ENCODE data around the gene USP48. TPM values are rescaled to one million over a fixed set of nuclear protein-coding genes. Genes with fewer than 3 reads are reported as not detected.

The USP48 gene
- total RNA-seq, 4 donors from 2014 or later, result 23.1 to 92.5 (median 64.4) TPM

- no peak for DNase-seq
- Histone ChIP-seq H3K4me1 (peaks cover 0 to 10% of the 10 kb centered on the region in 2 donors), H3K36me3 (no peaks in the 10 kb centered on the region), H3K27me3 (no peaks in the 10 kb centered on the region), H3K4me3 (no peak overlapping the region), H3K9me3 (no peaks in the 10 kb centered on the region), H3K27ac (no peak overlapping the region)
- TF ChIP-seq CTCF (IDR thresholded peaks at IDR 0.05), result no peak
- TF ChIP-seq POLR2A (IDR thresholded peaks at IDR 0.05), result no peak
- intact Hi-C loops (cut with DNase I; ENCODE audit: low total_unique reads), result no loop called here
Observed at GRCh38 chr1:21655259-21655658, 127.7 kb downstream of the USP48 start.

GRCh38 chr1:21654209-21654608 lies 128.7 kb downstream of the USP48 start:
- TF ChIP-seq POLR2A (IDR thresholded peaks at IDR 0.05), result no peak
- no peak overlapping the region for H3K27ac ChIP-seq
- peaks cover 0 to 10% of the 10 kb centered on the region in 2 donors for H3K4me1 ChIP-seq
- DNase-seq, result no peak
- H3K36me3 ChIP-seq, result no peaks in the 10 kb centered on the region
- H3K4me3 ChIP-seq, result no peak overlapping the region
- H3K9me3 ChIP-seq, result no peaks in the 10 kb centered on the region
- intact Hi-C loops (cut with DNase I; ENCODE audit: low total_unique reads), result no loop called here
- no peaks in the 10 kb centered on the region for H3K27me3 ChIP-seq

- Histone ChIP-seq H3K4me1 (peaks cover 0 to 10% of the 10 kb centered on the region in 2 donors), H3K36me3 (no peaks in the 10 kb centered on the region)
- intact Hi-C loops (cut with DNase I; ENCODE audit: low total_unique reads), result no loop called here
Observed at GRCh38 chr1:21653744-21654100, 129.2 kb downstream of the USP48 start.

GRCh38 chr1:21652937-21653743 lies 129.8 kb downstream of the USP48 start:
- no peaks in the 10 kb centered on the region for H3K36me3 ChIP-seq
- H3K9me3 ChIP-seq, result no peaks in the 10 kb centered on the region
- no peak for TF ChIP-seq POLR2A (IDR thresholded peaks at IDR 0.05)
- no peak for TF ChIP-seq CTCF (IDR thresholded peaks at IDR 0.05)
- intact Hi-C loops (cut with DNase I; ENCODE audit: low total_unique reads), result no loop called here
- H3K4me1 ChIP-seq, result peaks cover 0 to 10% of the 10 kb centered on the region in 2 donors
- no peak overlapping the region for H3K27ac ChIP-seq
- no peaks in the 10 kb centered on the region for H3K27me3 ChIP-seq
- no peak overlapping the region for H3K4me3 ChIP-seq
- DNase-seq, result no peak

More at GRCh38 chr1:21653744-21654100, 129.2 kb downstream of the USP48 start:
- DNase-seq, result no peak
- Histone ChIP-seq H3K9me3 (no peaks in the 10 kb centered on the region), H3K27me3 (no peaks in the 10 kb centered on the region), H3K27ac (no peak overlapping the region), H3K4me3 (no peak overlapping the region)
- TF ChIP-seq CTCF (IDR thresholded peaks at IDR 0.05) (no peak), POLR2A (IDR thresholded peaks at IDR 0.05) (no peak)

- TF ChIP-seq CTCF (IDR thresholded peaks at IDR 0.05) (no peak), POLR2A (IDR thresholded peaks at IDR 0.05) (no peak)
Observed at GRCh38 chr1:21652101-21652936, 130.6 kb downstream of the USP48 start.

More at GRCh38 chr1:21652101-21652936, 130.6 kb downstream of the USP48 start:
- intact Hi-C loops (cut with DNase I; ENCODE audit: low total_unique reads), result no loop called here
- Histone ChIP-seq H3K4me1 (peaks cover 0 to 10% of the 10 kb centered on the region in 2 donors), H3K27ac (no peak overlapping the region), H3K36me3 (no peaks in the 10 kb centered on the region), H3K4me3 (peak overlapping the region in 1 of 2 donors; percentile 43), H3K27me3 (no peaks in the 10 kb centered on the region), H3K9me3 (no peaks in the 10 kb centered on the region)
- DNase-seq, result no peak
